Iris pigment epithelial cell (primary cell): ENCODE results near the gene CLIC5.
A peak's percentile ranks its signal among the peaks of the same experiment; 100 is the strongest.

ENCODE experiments used
- DNase-seq: peaks from one replicate; pipeline ENCODE4 v3.0.0-alpha.2; 2011; ENCODE audit warnings: low read depth

Gene CLIC5

DNA sequence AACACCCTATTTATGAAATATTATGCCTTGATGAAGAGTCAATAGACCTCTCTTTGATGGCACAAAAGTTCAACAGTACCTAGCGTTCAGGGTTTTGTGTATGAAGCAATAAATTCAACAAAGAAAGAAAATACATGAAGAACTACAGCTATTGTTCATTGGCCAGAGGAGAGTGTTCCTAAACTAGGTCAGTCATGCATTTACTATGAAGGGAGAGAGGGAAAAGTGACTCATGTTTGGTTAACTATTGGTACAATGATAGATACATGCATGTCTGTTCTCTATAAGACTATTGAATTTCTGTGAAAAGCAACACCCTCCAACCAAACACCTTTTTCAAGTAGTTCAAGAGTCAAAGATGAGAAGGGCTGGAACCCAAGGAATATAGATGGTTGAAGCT is 50.7 kb downstream of the CLIC5 start:
- peak; percentile 66 for DNase-seq

GRCh38 chr6:45964300-45964699 is 51.4 kb downstream of the CLIC5 start:
- no peak for DNase-seq

DNA sequence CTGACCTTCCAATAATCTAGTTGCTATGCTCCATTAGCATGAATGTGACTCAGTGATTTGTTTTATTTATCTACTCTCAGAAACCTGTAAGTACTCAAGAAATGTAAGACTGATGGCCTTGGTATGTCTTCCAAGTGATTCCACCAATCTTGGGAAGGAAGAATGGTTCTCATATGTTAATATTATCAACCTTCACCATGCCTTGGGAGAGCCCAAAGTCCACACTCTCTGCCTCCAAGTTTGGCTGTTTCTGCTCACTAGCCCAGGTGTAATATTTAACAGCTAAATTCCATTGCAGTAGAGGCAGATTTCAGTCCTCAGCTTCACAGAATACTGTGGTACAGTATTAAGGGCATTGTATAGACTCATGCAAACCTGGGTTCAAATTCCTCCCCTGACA is 51.8 kb downstream of the CLIC5 start:
- no peak for DNase-seq

GRCh38 chr6:45961125-45961524 is 54.5 kb downstream of the CLIC5 start:
- peak; percentile 29 for DNase-seq

DNA sequence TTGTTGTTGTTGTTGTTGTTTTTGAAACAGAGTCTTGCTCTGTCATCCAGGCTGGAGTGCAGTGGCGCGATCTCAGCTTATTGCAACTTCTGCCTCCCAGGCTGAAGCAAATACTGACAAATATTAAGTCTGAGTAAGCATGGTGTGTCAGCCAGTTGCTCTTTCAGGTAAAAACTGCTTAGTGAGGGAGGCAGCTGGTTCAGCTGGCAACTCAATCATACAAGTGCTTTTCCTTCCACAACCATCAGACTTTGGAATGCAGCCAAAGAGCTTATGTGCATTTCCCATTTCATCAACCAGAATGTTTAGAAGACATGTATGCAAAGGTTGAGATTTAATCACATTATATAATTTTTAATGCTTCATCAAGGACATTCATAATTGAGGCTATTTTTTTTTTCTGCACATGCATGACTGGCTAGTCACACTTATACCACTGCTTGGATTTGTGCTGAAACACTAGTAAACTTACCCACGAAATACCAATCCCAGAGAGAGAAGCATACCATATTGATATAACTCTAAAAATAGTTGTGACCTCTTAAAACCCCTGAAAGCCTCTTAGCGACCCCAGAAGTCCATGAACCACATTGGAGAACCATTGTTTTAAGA is 56.0 kb downstream of the CLIC5 start:
- peak; percentile 63 for DNase-seq

- DNase-seq = no peak
Measured at GRCh38 chr6:45956663-45957062, 59.0 kb downstream of the CLIC5 start.

- DNase-seq = no peak
Measured at GRCh38 chr6:45956176-45956575, 59.5 kb downstream of the CLIC5 start.

DNA sequence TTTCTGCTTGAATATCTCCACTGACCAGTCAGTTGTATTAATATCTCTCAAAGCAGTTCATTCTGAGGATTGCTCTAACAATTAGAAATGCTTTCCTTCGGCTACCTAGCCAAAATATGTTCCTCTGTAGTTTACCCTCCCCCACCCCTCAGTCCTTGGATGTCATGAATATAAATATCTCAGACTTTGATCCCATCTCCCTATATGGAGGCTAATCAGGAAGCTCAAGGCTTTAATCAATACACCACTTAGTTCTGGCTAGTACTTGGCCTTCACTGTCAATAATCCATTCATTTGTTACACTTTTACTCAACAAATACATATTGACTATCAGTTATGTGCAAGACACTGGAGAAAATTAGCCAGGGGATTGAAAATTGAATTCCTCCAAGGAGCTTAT is 60.1 kb downstream of the CLIC5 start:
- no peak for DNase-seq

GRCh38 chr6:45952546-45952945 is 63.1 kb downstream of the CLIC5 start:
- no peak for DNase-seq

DNA sequence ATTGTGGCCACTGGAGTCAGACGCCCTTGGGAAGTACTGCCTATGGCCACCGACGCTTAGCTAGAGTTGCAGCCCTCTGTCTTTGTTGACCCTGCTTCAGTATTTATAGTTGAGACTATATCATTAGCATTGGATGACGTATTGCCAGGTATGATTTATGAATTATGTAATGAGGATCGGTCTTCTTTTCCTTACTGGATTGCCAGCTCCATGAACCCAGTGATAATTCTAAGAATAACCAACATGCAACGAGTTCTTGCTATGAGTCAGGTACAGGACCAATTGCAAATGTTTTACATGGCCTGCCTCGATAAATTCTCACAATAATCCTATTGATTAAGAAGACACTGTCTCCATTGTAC is 63.5 kb downstream of the CLIC5 start:
- DNase-seq = no peak

DNA sequence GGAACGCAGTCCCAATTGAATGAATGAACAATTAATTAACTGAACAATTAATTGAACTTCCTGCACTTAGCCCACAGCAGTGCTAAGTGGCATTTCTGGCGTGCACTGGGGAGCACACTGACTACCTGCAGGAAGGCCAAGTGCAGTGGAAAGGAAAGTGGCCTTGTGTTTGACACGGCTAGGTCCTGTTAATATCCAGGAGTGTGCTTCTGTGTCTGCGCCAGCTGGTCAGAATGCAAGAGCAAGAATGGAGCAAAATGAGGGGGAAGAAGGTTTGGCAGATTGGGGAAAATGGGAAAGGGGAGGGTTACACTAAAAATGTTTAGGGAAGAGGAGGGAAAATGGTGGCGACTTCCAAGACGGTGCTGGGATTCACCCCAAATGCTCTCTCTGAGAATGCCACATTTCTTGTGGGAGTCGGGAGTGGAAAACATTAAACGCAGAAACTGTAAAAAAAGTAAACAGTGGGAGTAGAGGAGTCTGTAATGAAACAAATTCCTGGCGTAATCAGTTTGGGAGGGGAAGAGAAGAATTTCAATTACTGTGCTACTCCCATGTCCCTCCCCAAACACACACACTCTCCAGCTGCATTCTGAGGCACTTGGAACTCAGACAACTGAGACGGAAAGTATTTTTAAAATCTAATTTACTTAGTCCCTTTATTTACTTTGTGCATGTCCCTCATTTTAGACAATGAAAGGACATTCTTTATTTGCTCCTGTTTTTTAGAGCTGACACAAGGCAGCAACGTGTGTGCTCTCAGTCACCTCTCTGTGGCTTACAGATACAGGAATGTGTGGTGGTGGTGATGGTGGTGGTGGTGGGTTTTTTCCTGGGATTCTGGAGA is 64.1 kb downstream of the CLIC5 start:
- no peak for DNase-seq

DNA sequence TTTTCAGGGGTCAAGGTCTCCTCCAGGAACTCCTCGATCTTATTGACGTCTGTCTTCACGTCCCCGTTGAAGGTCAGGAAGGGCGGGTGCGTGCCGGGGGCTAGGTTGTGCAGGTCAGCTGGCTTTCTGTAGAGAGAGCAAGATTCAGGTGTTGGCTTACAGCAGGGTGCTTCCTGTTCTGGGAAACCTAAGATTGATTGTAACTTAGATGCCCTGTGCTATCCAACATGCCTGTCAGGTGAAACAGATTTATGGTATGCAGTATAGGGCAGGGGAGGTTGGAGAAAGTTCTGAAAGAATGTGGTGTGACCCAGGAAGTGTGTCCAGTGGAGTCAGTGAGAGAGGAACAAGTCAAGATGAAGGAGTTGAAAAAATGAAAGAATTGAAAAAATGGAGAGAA is 66.4 kb downstream of the CLIC5 start:
- no peak for DNase-seq

- DNase-seq = no peak
Measured at GRCh38 chr6:45947807-45948206, 67.9 kb downstream of the CLIC5 start.

DNA sequence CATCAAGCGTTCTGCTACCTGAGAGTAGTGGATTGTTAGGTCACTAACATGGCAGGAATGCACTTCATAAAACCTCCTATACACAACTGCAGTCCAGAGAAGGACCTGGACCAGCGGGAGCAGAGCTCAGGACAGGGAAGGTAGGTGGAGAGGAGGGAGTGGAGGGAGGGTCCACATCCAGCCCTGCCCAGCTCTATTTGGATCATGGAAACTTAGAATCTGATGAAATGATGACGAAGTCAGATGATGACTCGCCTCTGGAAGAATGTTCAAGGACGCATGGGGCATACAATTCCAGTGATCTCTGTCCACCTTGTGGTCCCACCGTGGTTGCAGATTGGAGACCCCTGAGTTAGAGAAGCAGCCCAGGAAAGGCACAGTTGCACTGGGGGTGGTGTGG is 68.8 kb downstream of the CLIC5 start:
- peak; percentile 30 for DNase-seq

DNA sequence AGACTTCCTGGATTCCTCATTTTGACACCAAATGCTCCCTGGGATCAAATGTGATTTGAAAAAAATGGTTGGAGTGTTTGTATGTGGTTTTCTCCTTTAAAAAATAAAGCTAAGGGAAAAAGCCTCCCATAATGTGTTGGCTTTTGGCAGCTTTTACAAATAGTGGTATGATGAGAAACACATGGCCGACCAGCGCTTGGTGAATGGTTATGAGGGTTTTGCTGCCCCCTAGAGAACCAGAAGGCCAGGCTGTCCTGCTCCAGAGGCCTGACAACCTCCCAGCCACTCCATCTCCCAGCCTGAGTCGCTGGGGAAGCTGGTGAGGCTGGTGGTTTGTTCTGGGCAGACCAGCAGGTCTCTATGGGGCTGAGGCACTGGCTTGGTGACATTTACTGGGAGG is 69.3 kb downstream of the CLIC5 start:
- peak; percentile 63 for DNase-seq

- DNase-seq = no peak
Measured at GRCh38 chr6:45942953-45943352, 72.7 kb downstream of the CLIC5 start.

- DNase-seq = no peak
Measured at GRCh38 chr6:45933855-45934254, 81.8 kb downstream of the CLIC5 start.

DNA sequence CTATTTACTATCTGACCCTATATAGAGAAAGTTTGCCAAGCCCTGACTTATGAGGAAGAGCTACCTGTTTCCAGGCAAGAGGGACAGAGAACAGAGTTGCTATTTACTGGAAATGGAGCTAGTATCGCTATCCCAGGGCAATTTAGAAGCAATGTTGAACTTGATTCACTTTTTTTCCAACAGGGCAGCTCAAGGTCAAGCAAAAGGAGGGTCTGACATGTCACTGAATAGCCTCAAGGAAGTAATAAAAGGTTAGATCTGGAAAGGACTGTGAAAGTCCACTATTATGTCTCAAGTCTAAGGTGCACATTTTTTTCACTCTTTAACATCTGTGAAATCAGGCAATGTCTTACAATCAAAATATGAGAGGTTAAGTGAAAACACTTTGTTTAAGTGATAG is 84.4 kb downstream of the CLIC5 start:
- no peak for DNase-seq

DNA sequence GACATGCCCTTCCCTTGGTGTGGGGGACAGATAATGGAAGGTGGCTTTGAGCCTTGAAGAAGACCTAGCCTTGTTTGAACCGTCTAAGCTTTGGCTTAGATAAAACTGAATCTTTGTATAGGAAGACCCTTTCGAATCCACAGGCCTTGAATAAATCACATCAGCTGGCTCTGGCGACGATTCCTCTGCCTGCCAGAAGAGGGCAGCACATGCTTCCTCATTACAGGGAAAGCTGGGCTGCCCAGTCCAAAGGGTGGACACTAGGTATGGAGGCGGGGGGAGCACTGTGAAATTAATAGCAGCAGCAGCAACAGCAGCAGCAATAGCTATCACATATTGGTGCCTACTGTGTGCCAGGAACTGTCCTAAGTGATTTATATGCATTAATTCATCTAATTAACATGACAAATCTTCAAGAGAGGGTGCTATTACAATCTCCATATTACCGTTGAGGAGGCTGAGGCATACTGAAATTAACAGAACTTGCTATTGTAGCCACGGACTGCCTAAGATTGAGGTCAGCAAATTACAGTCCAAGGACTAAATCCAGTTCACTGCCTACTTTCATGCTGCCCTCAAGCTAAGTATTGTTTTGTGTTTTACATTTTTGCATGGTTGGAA is 85.1 kb downstream of the CLIC5 start:
- DNase-seq = peak; percentile 60

DNA sequence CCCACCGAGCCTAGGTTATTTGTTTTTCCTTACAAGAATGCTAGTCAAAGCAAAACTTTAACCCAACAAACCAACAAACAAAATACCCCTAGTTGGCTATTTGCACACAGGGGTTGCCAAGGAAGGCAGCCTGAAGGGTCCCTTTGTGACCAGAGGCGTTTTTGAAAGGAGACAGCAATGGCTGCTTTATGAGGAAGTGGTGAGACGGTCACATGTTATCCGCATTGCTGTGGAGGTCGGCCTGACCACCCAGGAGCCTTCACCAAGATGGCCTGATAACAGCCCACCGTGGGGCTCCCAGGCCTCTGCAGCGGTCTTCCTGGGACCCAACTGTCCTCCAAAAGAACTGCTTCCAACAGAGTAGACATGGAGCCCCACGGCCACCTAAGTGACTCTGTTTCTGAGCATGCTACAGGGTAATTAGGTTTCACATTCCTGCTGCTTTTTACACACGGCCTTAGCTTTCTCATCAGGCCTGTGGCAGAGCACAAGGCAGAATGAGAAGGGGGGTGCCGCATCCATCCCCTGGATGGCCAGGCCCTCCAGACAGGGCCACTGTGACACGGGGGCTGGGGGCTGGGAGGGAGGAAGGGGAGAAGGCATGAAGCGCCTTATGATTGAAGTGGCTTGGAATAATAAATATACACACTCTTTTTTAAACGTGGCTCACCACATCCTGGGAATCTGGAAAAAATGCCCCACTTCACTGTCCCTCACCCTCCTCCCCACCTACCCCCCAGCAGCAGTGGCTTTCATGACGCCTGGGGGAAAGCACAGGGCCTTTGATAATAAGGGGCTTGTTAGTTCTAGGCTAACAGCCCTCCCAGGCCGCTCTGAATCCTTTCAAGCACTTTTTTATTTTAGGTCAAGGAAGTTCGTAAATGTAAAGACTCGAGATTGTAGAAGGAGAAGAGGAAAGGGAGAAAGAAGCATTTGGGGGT is 86.0 kb downstream of the CLIC5 start:
- no peak for DNase-seq

DNA sequence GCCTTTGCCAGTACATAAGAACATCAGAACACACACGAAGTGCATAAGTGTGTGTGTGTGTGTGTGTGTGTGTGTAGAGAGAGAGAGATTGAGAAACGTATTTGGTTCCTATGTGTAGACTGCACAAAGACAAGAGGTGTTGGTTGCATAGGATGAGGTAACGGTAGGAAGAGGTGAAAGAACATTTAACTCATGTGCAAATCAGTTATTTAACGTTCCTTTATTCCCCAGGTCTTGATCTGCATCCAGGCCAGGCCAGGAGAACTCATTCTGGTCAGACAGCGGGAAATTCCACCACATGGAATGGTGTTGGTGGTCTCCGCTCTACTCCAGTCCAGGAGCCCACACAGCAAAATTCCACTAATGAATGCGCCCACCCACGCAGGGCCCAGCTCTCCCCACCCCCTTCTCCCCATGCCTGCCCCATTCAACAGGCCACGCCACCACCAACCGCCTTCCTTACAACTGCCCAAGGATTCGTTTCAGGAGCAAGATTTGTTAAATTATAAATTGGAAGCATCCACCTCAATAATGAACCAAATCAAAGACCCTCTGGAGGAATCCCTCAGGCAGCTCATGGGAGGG is 86.8 kb downstream of the CLIC5 start:
- no peak for DNase-seq
